H1 (cell line): Measurements from ENCODE around the gene LRRC28. TPM values are rescaled to one million over a fixed set of nuclear protein-coding genes. Genes with fewer than 3 reads are reported as not detected.

Source experiments
- CTCF ChIA-PET: fragments of 300-600 bp; sonication (Branson Sonifier 250); formaldehyde crosslinking; loops from one replicate; lab custom pipeline; 2021; ENCODE audit not compliant: partially characterized antibody; lab: Charles Lee
- POLR2A ChIA-PET: fragments of 300-600 bp; sonication (Branson Sonifier 250); formaldehyde crosslinking; loops from one replicate; lab custom pipeline; 2021; ENCODE audit warnings: inconsistent platforms; ENCODE audit not compliant: partially characterized antibody; lab: Charles Lee
- DNase-seq, 2 experiments: peaks; one replicate each; pipeline versions ENCODE4 v3.0.0 to v3.0.0-alpha.2; 2010 to 2022; ENCODE audit warnings: low spot score in 2 of 2, low read depth in 1 of 2, mixed read lengths in 1 of 2
- FAIRE-seq: peaks from 2 replicates; lab custom pipeline; 2011; peaks lifted over from hg19 to GRCh38; lab: Jason Lieb, UNC
- H2AFZ ChIP-seq: 2 replicates; pipeline ENCODE4 v1.8.1; 2012; ENCODE audit warnings: low read length, inconsistent platforms
- H2AK5ac ChIP-seq: 2 replicates; pipeline ENCODE4 v1.6.1; 2013; ENCODE audit warnings: low read depth, low read length
- H2BK120ac ChIP-seq: replicated peaks from 2 replicates; pipeline ENCODE3; 2013; ENCODE audit warnings: low read depth, low read length, inconsistent platforms
- H2BK12ac ChIP-seq: 2 replicates; pipeline ENCODE4 v1.6.1; 2013; ENCODE audit warnings: low read depth, low read length
- H2BK15ac ChIP-seq: 2 replicates; pipeline ENCODE4 v1.6.1; 2013; ENCODE audit warnings: low read length
- H2BK20ac ChIP-seq: 2 replicates; pipeline ENCODE4 v1.6.1; 2013; ENCODE audit warnings: low read length
- H2BK5ac ChIP-seq: 2 replicates; pipeline ENCODE4 v1.6.1; 2013; ENCODE audit warnings: low read depth, low read length
- H3K14ac ChIP-seq: 2 replicates; pipeline ENCODE4 v1.6.1; 2013; ENCODE audit warnings: inconsistent platforms; ENCODE audit not compliant: insufficient read length
- H3K18ac ChIP-seq: 2 replicates; pipeline ENCODE4 v1.6.1; 2013; ENCODE audit warnings: low read length; ENCODE audit errors: extremely low read depth
- H3K23ac ChIP-seq: 2 replicates; pipeline ENCODE4 v1.6.1; 2013; ENCODE audit warnings: inconsistent platforms; ENCODE audit not compliant: insufficient read length
- H3K23me2 ChIP-seq: 2 replicates; pipeline ENCODE4 v1.6.1; 2013; ENCODE audit warnings: low read depth, low read length
- H3K27ac ChIP-seq: 2 replicates; pipeline ENCODE4 v1.6.1; 2011; ENCODE audit warnings: low read depth, low read length, inconsistent platforms
- H3K27me3 ChIP-seq, 4 experiments: replicated peaks in 1 of 4; 1 replicate in 1 of 4; 2 replicates in 3 of 4; pipeline versions ENCODE4 v1.6.1 to v1.8.1; 2011 to 2013; ENCODE audit warnings: low read length in 3 of 4, mild to moderate bottlenecking in 3 of 4, inconsistent platforms in 2 of 4, mixed read lengths in 2 of 4, moderate library complexity in 1 of 4; ENCODE audit not compliant: control insufficient read depth in 3 of 4, insufficient read depth in 3 of 4; ENCODE audit errors: extremely low read depth in 1 of 4
- H3K36me3 ChIP-seq, 4 experiments: 2 replicates each; pipeline versions ENCODE4 v1.6.1 to v1.8.1; 2011 to 2013; ENCODE audit warnings: mild to moderate bottlenecking in 4 of 4, low read length in 3 of 4, moderate library complexity in 2 of 4, control low read depth in 1 of 4, inconsistent platforms in 1 of 4; ENCODE audit not compliant: insufficient read depth in 4 of 4, control insufficient read depth in 2 of 4
- H3K4ac ChIP-seq: replicated peaks from 2 replicates; pipeline ENCODE3; 2013; ENCODE audit warnings: low read length, low read depth, mixed read lengths, inconsistent platforms; ENCODE audit not compliant: insufficient read length
- H3K4me1 ChIP-seq, 4 experiments: replicated peaks in 1 of 4; 1 replicate in 1 of 4; 2 replicates in 3 of 4; pipeline versions ENCODE4 v1.6.1 to v1.8.1; 2011 to 2013; ENCODE audit warnings: low read length in 3 of 4, inconsistent platforms in 2 of 4, mixed read lengths in 1 of 4; ENCODE audit not compliant: insufficient read depth in 4 of 4, control insufficient read depth in 3 of 4
- H3K4me2 ChIP-seq, 2 experiments: 2 replicates each; pipeline versions ENCODE4 v1.6.1 to v1.8.1; 2011 to 2013; ENCODE audit warnings: low read depth in 2 of 2, low read length in 2 of 2, control low read depth in 1 of 2, inconsistent platforms in 1 of 2, mild to moderate bottlenecking in 1 of 2; ENCODE audit not compliant: insufficient read depth in 1 of 2
- H3K4me3 ChIP-seq, 4 experiments: fragments of 200-600, 300-600 bp in 1 of 4; sonication (generic), shearing (Covaris generic), sonication (Bioruptor Twin) in 1 of 4; 2 replicates each; pipeline versions ENCODE4 v1.5.1 to v1.8.1; 2011 to 2016; ENCODE audit warnings: low read length in 4 of 4, low read depth in 3 of 4, control low read depth in 2 of 4, inconsistent platforms in 2 of 4, mild to moderate bottlenecking in 2 of 4, mixed read lengths in 1 of 4, moderate library complexity in 1 of 4; ENCODE audit not compliant: insufficient read depth in 2 of 4; ENCODE audit errors: extremely low read depth in 1 of 4
- H3K56ac ChIP-seq: replicated peaks from 2 replicates; pipeline ENCODE3; 2013; ENCODE audit warnings: low read depth, mild to moderate bottlenecking, mixed read lengths, low read length, inconsistent platforms; ENCODE audit not compliant: insufficient read length
- H3K79me1 ChIP-seq: 2 replicates; pipeline ENCODE4 v1.6.1; 2013; ENCODE audit warnings: low read depth, low read length, control low read depth
- H3K79me2 ChIP-seq, 2 experiments: 2 replicates each; pipeline versions ENCODE4 v1.6.1 to v1.8.1; 2012 to 2013; ENCODE audit warnings: low read length in 2 of 2, mild to moderate bottlenecking in 2 of 2, inconsistent platforms in 1 of 2; ENCODE audit not compliant: insufficient read depth in 2 of 2, control insufficient read depth in 1 of 2
- H3K9ac ChIP-seq, 4 experiments: replicated peaks in 1 of 4; 1 replicate in 1 of 4; 2 replicates in 3 of 4; pipeline versions ENCODE4 v1.6.1 to v1.8.1; 2011 to 2013; ENCODE audit warnings: low read depth in 3 of 4, low read length in 3 of 4, control low read depth in 2 of 4, mild to moderate bottlenecking in 2 of 4, moderate library complexity in 2 of 4, inconsistent platforms in 1 of 4; ENCODE audit errors: extremely low read depth in 1 of 4
- H3K9me3 ChIP-seq, 2 experiments: 2 replicates each; pipeline versions ENCODE4 v1.6.1 to v1.8.1; 2012 to 2013; ENCODE audit warnings: mild to moderate bottlenecking in 2 of 2, moderate library complexity in 2 of 2, control low read depth in 1 of 2, inconsistent platforms in 1 of 2, low read depth in 1 of 2, low read length in 1 of 2, mixed read lengths in 1 of 2; ENCODE audit not compliant: insufficient read depth in 2 of 2
- H4K20me1 ChIP-seq, 2 experiments: replicated peaks in 1 of 2; 2 replicates each; pipeline versions ENCODE3 to v1.8.1; 2011 to 2013; ENCODE audit warnings: inconsistent platforms in 2 of 2, low read length in 2 of 2, mild to moderate bottlenecking in 1 of 2; ENCODE audit not compliant: insufficient read depth in 2 of 2, control insufficient read depth in 1 of 2
- H4K5ac ChIP-seq: 2 replicates; pipeline ENCODE4 v1.6.1; 2013; ENCODE audit warnings: low read length, low read depth, mixed read lengths, inconsistent platforms; ENCODE audit not compliant: insufficient read length
- H4K8ac ChIP-seq: 2 replicates; pipeline ENCODE4 v1.8.0; 2013; ENCODE audit warnings: mild to moderate bottlenecking, moderate library complexity, low read length, inconsistent platforms; ENCODE audit not compliant: insufficient read depth; ENCODE audit errors: extremely low read depth
- H4K91ac ChIP-seq: replicated peaks from 2 replicates; pipeline ENCODE3; 2013; ENCODE audit warnings: low read length, mixed read lengths, inconsistent platforms; ENCODE audit not compliant: insufficient read length
- CTBP2 ChIP-seq: IDR thresholded peaks from 2 replicates; pipeline ENCODE4 v1.7.0; 2011; ENCODE audit warnings: borderline replicate concordance, mild to moderate bottlenecking, moderate library complexity, mixed read lengths, low read length; ENCODE audit not compliant: insufficient read depth, insufficient read length
- WGBS, 2 experiments: shearing (Covaris generic) in 1 of 2; methylation state at CpG; one replicate each; pipeline versions ENCODE4 v1.1.6 to v1.1.7; 2013 to 2015; ENCODE audit warnings: low lambda C conversion rate in 2 of 2, mixed read lengths in 2 of 2, inconsistent platforms in 1 of 2, low coverage in 1 of 2, missing lambda C conversion rate in 1 of 2; ENCODE audit not compliant: insufficient replicate concordance in 2 of 2, insufficient coverage in 1 of 2, insufficient read length in 1 of 2; ENCODE audit errors: extremely low coverage in 1 of 2, missing lambda C conversion rate in 1 of 2; 5-methylcytosine and 5-hydroxymethylcytosine counted together
- polyA plus RNA-seq, 7 experiments: library from polyadenylated mRNA; depleted of rRNA in 3 of 7; stranded (reverse) in 5 of 7; unstranded in 2 of 7; fragments of >200 nt in 5 of 7; fragments of 200-250 nt in 2 of 7; gene quantifications; 1 replicate in 5 of 7; 2 replicates in 1 of 7; 4 replicates in 1 of 7; pipeline versions ENCODE4 v1.2.1 to v1.2.3, GENCODE V29; 2011 to 2013; ENCODE audit warnings: missing spikeins in 2 of 7, mixed read lengths in 2 of 7
- total RNA-seq: library from RNA; stranded (reverse); fragmentation: NEBNext Ultra II Directional; extraction: Animal tissue kit (Norgen Biotek cat#: 25700); gene quantifications from 2 replicates; pipeline ENCODE4 v1.2.1, GENCODE V29; 2021

Gene LRRC28
- total and polyA plus RNA-seq, 2 of the 8 experiments (the other 6 are each of a cell fraction or from before 2014, with no cell fraction given) = 20.2 to 23.3 TPM

GRCh38 chr15:99345242-99345641 lies 94.0 kb downstream of the LRRC28 start:
- Histone ChIP-seq H3K4me3 (no peak overlapping the region), H2BK20ac (no peak overlapping the region), H4K5ac (no peak overlapping the region), H3K79me2 (no peaks in the 10 kb centered on the region), H3K23me2 (no peaks in the 10 kb centered on the region), H3K56ac (no peak overlapping the region), H2BK5ac (no peak overlapping the region), H2BK12ac (no peak overlapping the region), H3K27me3 (no peaks in the 10 kb centered on the region), H4K91ac (no peak overlapping the region), H2BK120ac (no peak overlapping the region), H2BK15ac (no peak overlapping the region), H4K20me1 (no peaks in the 10 kb centered on the region), H3K36me3 (no peaks in the 10 kb centered on the region), H3K14ac (no peak overlapping the region), H4K8ac (no peak overlapping the region), H3K79me1 (no peaks in the 10 kb centered on the region), H3K4ac (no peak overlapping the region), H3K4me2 (no peak overlapping the region), H3K18ac (no peak overlapping the region), H2AK5ac (no peak overlapping the region), H3K4me1 (peaks cover 0 to 2% (median 0%) of the 10 kb centered on the region in 4 experiments; a peak in 1 of 7 replicates), H3K23ac (no peak overlapping the region), H3K27ac (no peak overlapping the region), H3K9me3 (no peaks in the 10 kb centered on the region), H3K9ac (no peak overlapping the region), H2AFZ (no peak overlapping the region)
- CTCF ChIA-PET = interaction anchor here (0.7 to 2.3 kb wide), 9 partner anchors 9 to 412 kb away, joined by 4 to 18 read pairs (median 6); no protein-coding TSS in a partner anchor
- WGBS, 2 experiments = 88% methylated on average over 2 of the region's 2 CpGs; no CpG with 5 or more reads in 1 of the 2 experiments
- no peak for DNase-seq
- POLR2A ChIA-PET = no interaction called here
- TF ChIP-seq CTBP2 = no peak
- no peak for FAIRE-seq
